ENCODE results near the gene CRTC1. TPM values are rescaled to one million over a fixed set of nuclear protein-coding genes. Genes with fewer than 3 reads are reported as not detected.

The CRTC1 gene
- total and polyA plus RNA-seq, 2 of the 13 experiments (the other 11 are each of a cell fraction or from before 2014, with no cell fraction given): 2.0 to 2.7 TPM

DNA sequence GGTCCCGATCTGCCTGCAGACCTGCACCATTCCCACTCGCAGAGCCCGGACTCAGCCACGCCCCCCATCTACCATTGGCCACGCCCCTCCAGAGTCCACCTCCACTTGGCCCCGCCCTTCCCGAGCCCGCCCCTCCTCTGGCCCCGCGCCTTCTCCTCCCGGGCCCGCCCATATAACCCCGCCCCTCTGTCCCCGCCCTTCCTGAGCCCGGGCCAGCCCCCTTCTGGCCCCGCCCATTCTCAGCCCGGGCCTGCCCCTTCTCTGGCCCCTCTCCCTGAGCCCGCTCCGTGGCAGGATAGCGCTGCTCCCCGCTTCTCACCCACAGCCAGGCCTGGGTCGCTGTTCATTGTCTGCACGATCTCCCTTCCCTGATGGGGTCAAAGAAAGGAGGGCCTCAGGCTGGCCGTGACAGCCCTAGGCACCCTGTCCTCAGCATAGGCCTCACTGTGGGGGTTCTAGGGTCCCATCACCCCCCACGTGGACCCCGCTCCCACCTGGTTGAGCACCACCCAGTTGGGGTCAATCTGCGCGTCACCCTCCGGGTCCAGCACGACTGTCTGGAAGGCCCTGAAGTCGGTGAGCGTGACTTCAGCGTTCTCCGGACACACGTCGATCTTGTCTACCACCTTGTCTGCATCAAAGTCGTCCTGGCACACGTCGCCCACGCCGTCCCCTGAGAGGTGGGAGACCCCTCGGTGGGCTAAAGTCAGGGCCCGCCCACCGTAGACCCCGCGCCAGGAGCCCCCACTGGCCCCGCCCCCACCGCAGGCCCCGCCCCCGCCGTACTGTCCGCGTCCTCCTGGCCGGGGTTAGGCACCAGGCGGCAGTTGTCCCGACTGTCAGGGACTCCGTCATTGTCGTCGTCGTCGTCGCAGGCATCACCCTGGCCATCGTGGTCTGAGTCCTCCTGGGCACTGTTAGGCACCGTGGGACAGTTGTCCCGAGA is 102.0 kb downstream of the CRTC1 start (continued):
- TF ChIP-seq CTCF (CRISPR knock-in tag; IDR thresholded peaks at IDR 0.05): 0 out of 2 replicates have a peak, but pooled peaks have one; percentile 7
- no peak for TF ChIP-seq SNAPC5 (CRISPR knock-in tag; IDR thresholded peaks at IDR 0.05; ENCODE audit: borderline replicate concordance)

DNA sequence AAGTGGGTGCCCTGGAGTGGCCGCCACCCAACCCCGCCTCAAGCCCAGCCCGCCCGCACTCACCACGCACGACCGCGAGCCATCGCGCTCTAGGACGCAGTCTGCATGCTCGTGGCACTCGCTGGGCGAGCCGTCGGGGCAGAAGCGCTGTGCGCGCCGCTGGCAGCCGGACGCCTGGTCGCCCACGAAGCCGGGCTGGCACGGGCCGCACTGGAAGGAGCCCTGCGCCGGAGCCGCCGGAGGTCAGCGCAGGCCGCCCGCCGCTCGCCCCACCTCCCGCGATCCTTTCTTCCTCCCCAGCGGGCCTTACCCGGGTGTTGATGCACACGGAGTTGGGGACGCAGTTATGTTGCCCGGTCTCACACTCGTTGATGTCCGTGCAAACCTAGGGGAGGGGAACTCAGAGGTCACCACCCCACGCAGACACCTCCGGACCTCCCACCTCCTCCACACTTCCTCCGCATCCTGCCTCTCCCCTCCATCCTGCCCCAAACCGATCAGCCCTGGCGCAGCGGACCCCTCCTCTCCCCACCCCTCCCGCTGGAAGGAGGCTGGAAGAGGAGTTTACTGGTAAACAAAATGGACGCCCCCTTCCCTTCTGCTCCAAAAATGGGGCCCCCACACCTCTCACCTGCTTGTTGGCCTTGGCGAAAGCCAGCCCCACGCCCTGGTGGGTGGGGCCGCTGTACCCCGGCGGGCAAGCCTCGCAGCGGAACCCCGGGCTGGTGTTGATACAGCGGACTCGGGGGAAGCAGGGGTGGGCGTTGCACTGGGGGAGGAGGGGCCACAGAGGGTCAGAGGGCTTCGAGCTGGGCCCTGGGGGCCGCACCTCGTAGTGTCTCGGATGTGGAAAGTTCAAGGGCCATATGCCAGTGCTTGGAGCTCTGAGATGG is 105.3 kb downstream of the CRTC1 start:
- 55% methylated on average over 33 of the region's 68 CpGs for WGBS (ENCODE audit: low lambda C conversion rate)
- Histone ChIP-seq H4K20me1 (ENCODE audit: insufficient read depth, low read length) (no peaks in the 10 kb centered on the region), H3K27ac (ENCODE audit: extremely low read length, insufficient read depth, low read length) (no peak overlapping the region), H3K79me2 (ENCODE audit: insufficient read depth, low read length) (no peaks in the 10 kb centered on the region), H3K9ac (ENCODE audit: insufficient read depth, low read depth, low read length) (no peak overlapping the region), H3K4me3 (replicated peaks in 1 of 3; ENCODE audit: insufficient read depth in 1 of 3, low read depth in 2 of 3, low read length in 3 of 3) (no peak overlapping the region), H3K4me2 (ENCODE audit: low read depth, low read length) (no peak overlapping the region), H3K4me1 (ENCODE audit: insufficient read depth, low read length) (peaks cover 28% of the 10 kb centered on the region; the same call in 1 of the 2 replicates), H2AFZ (ENCODE audit: low read length) (no peak overlapping the region), H3K27me3 (ENCODE audit: control insufficient read depth in 1 of 2, insufficient read depth in 2 of 2, low read length in 2 of 2) (peaks cover 14 to 68% of the 10 kb centered on the region in 2 experiments), H3K9me3 (ENCODE audit: low read length) (no peaks in the 10 kb centered on the region), H3K36me3 (replicated peaks in 1 of 2; ENCODE audit: control insufficient read depth in 1 of 2, insufficient read depth in 2 of 2, low read length in 2 of 2) (no peaks in the 10 kb centered on the region)
- no TSS peak for BruUV-seq (replicated peaks)
- ATAC-seq (no peak), DNase-seq (ENCODE audit: low spot score) (no peak), FAIRE-seq (no peak)
- ChIA-PET POLR2A (no interaction called here), CTCF (ENCODE audit: low intra/inter-chr PET ratio, low total read pairs) (no interaction called here)
- intact Hi-C loops (cut with micrococcal nuclease; ENCODE audit: unreplicated experiment) (no loop called here), in situ Hi-C loops (cut with HindIII; ENCODE audit: extremely low pct_ligation_motif_present, low pct_unique_long_range_greater_than_20kb) (loop anchor here (5.0 kb wide), 1 partner anchor 54 kb away; no protein-coding TSS in a partner anchor)
- TF ChIP-seq ZNF543 (CRISPR knock-in tag; IDR thresholded peaks at IDR 0.05) (no peak), ISL2 (CRISPR knock-in tag; IDR thresholded peaks at IDR 0.05) (no peak), SRF (IDR thresholded peaks at IDR 0.05; ENCODE audit: low read depth, low read length) (no peak), NFIC (IDR thresholded peaks at IDR 0.05; ENCODE audit: low read length) (no peak), POLR2AphosphoS5 (IDR thresholded peaks at IDR 0.05; ENCODE audit: low read depth, low read length) (no peak), ZBTB42 (CRISPR knock-in tag; IDR thresholded peaks at IDR 0.05) (no peak), MTF1 (CRISPR knock-in tag; IDR thresholded peaks at IDR 0.05) (no peak), DMAP1 (CRISPR knock-in tag; IDR thresholded peaks at IDR 0.05) (no peak)
- TF ChIP-seq, protein P1, sequence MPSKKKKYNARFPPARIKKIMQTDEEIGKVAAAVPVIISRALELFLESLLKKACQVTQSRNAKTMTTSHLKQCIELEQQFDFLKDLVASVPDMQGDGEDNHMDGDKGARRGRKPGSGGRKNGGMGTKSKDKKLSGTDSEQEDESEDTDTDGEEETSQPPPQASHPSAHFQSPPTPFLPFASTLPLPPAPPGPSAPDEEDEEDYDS (CRISPR knock-in tag; IDR thresholded peaks at IDR 0.05): no peak
- TF ChIP-seq, protein P2, sequence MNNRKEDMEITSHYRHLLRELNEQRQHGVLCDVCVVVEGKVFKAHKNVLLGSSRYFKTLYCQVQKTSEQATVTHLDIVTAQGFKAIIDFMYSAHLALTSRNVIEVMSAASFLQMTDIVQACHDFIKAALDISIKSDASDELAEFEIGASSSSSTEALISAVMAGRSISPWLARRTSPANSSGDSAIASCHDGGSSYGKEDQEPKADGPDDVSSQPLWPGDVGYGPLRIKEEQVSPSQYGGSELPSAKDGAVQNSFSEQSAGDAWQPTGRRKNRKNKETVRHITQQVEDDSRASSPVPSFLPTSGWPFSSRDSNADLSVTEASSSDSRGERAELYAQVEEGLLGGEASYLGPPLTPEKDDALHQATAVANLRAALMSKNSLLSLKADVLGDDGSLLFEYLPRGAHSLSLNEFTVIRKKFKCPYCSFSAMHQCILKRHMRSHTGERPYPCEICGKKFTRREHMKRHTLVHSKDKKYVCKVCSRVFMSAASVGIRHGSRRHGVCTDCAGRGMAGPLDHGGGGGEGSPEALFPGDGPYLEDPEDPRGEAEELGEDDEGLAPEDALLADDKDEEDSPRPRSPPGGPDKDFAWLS (CRISPR knock-in tag; IDR thresholded peaks at IDR 0.05; ENCODE audit: borderline replicate concordance): no peak

Data from HepG2 (cell line).